Activated effector memory CD4-positive, alpha-beta T cell treated with Interleukin-2 at 50 U/mL for 16 hours (primary cell): Measurements from ENCODE around the gene TPSG1.
"Not testable (repeated sequence)": the region's sequence is repeated elsewhere in the genome, so short reads cannot be mapped to it uniquely, and the experiment has no call there.

Experiments
- DNase-seq: peaks from one replicate; pipeline ENCODE4 v3.0.0-alpha.2; 2020

TPSG1 gene

DNA sequence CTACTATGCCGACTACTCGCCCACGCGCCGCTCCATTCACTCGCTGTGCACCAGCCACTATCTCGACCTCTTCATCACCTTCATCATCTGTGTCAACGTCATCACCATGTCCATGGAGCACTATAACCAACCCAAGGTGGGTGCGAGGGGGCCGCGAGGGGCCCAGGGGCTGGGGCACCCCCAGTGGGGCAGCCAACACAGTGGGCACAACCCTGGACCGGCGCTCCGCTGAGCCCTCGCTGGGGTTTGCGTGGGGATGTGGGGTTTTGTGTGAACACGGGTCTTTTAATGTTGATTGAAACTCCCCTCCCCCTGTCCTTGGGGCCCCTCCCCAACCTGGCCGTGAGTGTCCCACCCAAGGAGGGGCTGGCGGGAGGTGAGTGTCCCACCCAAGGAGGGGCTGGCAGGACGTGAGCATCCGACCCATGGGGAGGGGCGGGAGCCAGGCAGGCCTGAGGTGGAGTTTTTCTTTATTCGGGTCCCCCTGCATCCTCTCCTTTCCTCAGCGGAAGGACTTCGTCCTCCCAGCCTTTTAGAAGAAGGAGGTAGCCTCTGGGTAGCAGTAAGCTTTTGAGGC lies 11.2 kb downstream of the TPSG1 start:
- no peak for DNase-seq

DNA sequence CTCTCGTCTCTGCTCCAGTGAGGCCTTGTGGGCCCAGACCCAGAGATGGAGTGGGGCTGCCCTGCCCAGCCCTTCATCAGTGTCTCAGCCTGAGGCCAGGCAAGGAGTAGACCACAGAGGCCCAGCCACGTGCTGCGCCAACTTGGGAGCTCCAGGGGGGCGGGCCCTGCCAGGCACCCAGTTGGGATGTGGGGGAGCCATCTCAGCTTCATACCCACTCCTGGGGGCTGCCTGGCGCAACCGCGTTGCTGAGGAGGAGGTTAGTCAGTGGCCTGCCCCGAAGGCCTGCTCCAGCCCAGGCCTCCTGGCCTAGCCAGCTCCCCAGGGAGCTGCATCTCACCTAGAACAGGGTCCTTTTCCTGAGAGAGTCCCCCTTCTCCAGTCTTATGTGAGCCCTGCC lies 11.8 kb downstream of the TPSG1 start:
- no peak for DNase-seq

DNA sequence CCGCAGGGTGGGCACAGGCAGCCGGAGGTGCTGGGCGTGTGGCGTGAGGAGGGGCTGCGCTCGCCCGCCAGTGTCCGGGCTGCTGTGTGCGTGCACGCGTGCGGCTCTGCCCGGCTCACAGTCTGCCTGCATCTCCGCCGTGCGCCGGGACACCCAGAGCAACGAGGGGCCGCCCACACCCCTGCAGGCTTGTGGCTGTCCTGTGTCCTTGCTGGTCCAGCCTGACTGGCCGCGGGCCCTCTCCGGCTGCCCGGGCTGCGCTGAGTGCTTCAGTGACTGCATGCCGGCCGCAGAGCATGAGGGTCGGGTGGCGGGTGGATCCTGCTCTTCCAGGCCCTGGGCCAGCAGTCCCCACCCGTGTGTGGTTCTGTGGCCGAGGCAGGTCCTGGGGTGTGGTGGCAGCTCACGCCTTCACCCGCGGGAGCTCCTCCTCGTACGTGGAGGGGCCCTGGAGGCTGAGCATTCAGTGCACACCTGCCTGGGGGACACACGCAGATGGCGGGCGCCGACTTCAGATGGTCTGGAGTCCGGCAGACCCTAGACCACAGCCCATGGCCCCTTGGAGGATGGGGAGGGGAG lies 12.4 kb downstream of the TPSG1 start:
- DNase-seq, result no peak

DNA sequence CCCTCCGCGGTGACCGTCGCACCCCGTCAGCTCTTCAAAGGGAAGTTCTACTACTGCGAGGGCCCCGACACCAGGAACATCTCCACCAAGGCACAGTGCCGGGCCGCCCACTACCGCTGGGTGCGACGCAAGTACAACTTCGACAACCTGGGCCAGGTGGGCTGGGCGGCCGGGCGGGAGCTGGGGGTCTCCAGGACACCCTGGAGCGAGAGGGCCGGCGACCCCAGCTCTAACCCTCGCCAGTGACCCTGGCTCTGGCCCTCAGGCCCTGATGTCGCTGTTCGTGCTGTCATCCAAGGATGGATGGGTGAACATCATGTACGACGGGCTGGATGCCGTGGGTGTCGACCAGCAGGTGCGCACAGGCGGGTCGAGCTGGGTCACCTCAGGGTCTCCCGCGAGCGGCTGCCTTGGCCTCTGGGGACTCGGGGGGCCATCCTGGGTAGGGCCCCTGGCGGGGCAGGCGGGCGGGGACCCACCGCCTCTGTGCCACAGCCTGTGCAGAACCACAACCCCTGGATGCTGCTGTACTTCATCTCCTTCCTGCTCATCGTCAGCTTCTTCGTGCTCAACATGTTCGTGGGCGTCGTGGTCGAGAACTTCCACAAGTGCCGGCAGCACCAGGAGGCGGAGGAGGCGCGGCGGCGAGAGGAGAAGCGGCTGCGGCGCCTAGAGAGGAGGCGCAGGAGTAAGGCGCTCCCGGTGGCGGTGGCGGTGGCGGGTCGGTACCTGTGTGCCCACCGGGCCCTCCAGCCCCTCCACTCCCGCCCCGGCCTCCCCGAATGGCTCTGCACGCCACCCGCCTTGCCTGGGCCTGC lies 13.4 kb downstream of the TPSG1 start:
- DNase-seq, result no peak

DNA sequence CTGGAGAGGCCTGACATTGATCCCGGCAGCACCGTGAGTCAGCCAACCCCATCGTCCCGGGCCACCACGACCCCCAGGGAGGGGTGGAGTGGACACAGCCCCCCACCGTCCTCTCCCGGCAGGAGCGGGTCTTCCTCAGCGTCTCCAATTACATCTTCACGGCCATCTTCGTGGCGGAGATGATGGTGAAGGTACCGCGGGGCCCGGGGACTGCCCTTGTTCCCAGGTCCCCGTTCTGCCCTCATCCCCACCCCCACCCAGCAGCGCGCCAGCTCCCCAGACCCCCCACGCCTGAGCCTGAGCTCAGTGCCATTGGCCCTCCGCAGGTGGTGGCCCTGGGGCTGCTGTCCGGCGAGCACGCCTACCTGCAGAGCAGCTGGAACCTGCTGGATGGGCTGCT lies 14.6 kb downstream of the TPSG1 start:
- DNase-seq, result no peak

DNA sequence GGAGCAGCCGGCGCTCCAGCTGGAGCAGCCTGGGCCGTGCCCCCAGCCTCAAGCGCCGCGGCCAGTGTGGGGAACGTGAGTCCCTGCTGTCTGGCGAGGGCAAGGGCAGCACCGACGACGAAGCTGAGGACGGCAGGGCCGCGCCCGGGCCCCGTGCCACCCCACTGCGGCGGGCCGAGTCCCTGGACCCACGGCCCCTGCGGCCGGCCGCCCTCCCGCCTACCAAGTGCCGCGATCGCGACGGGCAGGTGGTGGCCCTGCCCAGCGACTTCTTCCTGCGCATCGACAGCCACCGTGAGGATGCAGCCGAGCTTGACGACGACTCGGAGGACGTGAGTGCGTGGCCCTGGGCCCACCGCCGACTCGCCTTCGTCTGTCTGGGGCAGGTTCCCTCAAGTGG lies 16.0 kb downstream of the TPSG1 start:
- no peak for DNase-seq

DNA sequence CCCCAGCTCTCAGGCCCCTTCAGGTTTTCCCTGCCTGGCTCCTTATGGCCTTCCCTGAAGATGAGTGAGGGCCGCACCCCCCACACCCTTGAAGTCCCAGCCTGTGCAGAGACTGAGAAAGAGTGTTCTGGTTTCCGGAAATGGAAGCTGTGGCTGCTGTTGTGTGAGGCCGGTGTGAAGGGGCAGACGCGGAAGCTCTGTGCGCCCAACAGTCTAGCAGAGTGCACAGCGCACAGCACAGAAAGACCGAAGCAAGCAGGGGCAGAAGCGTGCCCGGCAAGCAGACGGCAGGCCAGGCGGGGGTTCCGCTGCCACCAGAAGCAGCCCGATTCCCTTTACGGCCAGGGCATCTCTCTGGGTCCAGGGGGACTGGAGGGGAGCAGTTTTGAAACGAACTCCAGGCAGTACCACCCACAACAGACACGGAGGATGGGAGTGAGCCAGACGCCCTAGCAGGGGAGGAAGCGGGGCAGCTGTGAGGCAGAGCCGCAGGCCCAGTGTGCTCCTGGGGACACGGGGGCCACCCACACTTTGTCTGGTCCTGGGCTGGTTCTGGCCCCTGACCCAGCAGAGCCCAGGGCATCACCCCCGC lies 16.7 kb downstream of the TPSG1 start:
- DNase-seq, result peak; percentile 5

DNA sequence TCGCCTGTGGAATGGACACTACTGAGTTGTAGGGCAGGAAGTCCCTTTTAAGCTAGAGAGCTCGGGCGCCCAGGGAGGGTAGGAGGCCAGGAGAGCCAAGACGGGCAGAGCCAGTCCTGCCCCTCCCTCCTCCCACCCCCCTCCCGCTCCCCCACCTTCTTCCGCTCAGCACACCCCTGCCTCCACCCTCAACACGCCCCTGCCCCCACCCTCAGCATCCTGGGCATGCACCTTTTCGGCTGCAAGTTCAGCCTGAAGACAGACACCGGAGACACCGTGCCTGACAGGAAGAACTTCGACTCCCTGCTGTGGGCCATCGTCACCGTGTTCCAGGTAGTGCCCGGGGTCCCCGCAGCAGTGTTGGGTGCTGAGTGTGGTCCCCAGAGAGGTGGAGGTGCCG lies 18.3 kb downstream of the TPSG1 start:
- DNase-seq, result peak; percentile 15

DNA sequence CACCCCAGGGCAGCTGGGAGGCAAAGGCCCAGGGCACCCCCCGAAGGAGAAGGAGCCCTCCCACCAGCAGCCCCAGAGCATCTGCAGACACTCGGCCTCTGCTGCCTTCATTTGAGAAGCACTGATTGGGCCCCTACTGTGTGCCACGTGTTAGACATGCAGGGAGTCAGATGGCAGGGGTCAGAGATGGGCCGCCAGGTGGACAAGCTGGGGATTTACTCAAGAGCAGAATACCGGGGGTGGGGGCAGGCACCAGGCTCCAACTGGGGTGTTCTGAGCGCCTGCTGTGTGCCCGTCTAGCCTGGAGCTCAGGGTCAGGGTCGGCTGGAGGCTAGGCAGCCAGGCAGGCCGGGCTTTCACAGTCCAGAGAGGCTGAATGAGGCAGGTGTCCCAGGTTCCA lies 18.7 kb downstream of the TPSG1 start:
- no peak for DNase-seq

DNA sequence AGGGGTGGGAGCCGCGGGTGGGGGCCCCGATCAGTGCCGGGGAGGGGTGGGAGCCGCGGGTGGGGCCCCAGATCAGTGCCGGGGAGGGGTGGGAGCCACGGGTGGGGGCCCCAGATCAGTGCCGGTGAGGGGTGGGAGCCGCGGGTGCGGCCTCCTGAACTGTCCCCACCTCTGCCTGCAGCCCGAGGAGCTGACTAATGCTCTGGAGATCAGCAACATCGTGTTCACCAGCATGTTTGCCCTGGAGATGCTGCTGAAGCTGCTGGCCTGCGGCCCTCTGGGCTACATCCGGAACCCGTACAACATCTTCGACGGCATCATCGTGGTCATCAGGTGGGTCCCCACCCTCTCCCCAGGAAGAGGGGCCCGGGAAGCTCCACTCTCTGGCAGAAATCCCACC lies 20.1 kb downstream of the TPSG1 start:
- no peak for DNase-seq

DNA sequence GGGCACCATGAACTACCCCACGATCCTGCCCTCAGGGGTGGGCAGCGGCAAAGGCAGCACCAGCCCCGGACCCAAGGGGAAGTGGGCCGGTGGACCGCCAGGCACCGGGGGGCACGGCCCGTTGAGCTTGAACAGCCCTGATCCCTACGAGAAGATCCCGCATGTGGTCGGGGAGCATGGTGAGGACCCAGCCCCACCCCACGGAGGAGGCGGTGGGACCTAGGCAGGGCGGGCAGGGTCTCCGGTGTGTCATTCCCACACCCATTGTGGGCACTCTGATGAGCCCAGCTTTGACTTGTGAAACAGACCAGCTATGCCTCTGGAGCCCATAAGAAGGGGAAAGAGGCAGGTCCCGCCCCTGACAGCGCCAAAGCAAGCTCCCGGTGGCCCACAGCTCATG lies 22.8 kb downstream of the TPSG1 start:
- no peak for DNase-seq

DNA sequence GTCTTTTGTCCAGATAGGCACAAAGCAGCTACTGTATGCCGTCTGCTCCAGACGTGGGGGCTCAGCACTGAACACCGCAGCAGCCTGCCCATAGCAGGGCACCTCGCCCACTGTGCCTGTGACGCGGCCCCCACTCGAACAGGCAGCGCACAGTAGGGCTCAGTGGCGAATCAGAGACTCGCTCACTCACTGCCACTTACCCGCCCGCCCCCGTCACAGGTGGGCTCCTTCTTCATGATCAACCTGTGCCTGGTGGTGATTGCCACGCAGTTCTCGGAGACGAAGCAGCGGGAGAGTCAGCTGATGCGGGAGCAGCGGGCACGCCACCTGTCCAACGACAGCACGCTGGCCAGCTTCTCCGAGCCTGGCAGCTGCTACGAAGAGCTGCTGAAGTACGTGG lies 23.6 kb downstream of the TPSG1 start:
- no peak for DNase-seq

DNA sequence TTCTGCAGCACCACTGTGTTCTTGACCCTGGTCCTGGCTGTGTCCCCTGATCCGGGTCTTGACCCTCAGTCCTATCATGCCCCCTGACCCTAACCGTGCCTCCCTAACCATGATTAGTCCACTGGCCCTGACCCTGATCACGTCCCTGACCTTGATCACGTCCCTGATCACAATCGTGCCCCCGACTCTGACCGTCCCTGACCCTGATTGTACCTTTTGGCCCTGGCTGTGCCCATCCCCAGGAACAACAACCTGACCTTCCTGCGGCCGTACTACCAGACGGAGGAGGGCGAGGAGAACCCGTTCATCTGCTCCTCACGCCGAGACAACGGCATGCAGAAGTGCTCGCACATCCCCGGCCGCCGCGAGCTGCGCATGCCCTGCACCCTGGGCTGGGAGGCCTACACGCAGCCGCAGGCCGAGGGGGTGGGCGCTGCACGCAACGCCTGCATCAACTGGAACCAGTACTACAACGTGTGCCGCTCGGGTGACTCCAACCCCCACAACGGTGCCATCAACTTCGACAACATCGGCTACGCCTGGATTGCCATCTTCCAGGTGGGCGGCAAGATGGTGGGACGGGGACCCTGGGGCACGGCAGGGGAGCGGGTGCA lies 24.9 kb downstream of the TPSG1 start:
- no peak for DNase-seq

DNA sequence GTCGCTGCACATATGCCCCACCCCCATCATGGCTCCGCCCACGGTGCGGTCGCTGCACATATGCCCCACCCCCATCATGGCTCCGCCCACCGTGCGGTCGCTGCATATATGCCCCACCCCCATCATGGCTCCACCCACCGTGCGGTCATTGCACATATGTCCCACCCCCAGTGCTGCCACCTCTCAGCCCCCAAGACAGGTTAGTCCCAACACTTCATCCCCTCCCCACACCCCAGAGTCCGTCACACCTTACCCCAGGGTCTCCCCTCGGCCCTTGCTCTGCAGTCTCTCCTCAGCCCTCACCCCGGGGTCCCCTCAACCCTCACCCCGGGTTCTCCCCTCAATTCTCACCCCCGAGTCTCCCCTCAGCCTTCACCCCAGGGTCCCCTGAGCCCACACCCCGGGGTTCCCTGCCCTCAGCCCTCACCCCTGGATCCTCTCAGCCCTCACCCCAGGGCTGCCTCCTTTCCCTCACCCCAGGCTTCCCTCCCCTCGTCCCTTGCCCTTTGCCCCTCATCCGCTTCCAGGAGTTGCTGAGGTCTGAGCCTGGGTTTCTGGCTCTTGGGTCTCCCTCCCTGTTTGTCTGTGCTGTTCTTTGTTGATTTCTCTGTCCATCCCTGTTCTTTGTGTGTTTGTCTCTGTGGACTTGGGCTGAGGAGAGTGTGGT lies 25.6 kb downstream of the TPSG1 start:
- no peak for DNase-seq

DNA sequence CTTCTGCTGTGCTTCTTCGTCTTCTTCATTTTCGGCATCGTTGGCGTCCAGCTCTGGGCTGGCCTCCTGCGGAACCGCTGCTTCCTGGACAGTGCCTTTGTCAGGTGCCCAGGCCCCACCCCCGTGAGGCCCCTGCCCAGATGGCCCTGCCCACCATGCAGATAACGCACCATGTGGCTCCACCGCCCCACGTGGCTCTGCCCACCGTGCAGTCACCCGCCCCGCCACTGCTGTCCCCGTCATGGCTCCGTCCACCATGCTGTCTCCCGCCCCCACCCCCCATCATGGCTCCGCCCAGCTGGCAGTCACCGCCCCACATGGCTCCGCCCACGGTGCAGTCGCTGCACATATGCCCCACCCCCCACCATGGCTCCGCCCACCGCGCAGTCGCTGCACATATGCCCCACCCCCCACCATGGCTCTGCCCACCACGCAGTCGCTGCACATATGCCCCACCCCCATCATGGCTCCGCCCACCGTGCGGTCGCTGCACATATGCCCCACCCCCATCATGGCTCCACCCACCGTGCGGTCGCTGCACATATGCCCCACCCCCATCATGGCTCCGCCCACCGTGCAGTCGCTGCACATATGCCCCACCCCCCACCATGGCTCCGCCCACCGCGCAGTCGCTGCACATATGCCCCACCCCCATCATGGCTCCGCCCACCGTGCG lies 26.3 kb downstream of the TPSG1 start:
- not testable (repeated sequence) for DNase-seq

DNA sequence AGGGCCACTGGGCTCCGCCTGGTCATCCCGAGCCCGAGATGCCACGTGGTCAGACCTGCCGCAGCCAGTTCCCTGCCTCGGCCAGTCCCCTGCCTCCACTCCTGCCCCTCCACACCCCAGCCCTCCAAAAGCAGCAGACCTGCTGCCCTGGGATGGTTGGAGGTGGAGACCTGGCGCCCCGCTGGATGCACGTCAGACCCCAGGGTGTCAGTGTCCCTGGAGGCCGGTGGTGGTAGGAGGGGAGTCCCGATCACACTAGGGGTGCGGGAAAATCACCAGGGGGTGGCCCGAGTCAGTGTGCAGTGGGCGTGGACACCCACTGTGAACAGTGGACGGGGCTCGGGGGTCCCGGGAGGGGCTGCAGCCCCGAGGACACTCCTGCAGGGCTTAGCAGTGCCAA lies 26.9 kb downstream of the TPSG1 start:
- DNase-seq, result no peak

DNA sequence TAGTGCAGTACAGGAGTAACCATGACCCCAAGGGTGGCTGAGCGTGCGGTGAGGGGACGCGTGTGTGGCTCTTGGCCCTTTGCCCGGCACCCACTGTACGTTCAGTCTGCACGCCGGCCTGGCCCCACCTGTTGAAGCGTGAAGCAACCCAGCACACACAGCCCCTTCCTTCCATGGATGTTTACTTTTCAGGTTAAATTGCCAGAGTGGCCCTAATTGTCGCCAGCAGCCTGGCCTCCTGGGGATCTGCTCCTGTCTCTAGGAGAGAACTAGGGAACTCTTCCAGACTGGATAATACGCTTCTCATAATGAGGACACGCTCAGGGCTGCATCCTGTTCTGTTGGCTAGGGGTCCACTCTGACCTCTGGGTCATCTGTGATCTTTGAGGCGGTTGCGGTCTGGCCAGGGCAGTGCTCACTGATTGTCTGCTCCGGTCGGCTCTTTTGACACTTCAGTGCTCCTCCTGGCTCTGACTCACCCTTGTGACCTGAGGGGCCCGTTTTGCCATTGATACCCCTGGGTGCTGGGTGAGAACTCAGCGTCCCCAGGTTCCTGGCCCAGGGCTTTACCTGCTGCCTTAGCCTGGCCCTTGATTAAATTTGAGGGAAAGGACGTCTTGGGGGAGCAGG lies 27.7 kb downstream of the TPSG1 start:
- no peak for DNase-seq

DNA sequence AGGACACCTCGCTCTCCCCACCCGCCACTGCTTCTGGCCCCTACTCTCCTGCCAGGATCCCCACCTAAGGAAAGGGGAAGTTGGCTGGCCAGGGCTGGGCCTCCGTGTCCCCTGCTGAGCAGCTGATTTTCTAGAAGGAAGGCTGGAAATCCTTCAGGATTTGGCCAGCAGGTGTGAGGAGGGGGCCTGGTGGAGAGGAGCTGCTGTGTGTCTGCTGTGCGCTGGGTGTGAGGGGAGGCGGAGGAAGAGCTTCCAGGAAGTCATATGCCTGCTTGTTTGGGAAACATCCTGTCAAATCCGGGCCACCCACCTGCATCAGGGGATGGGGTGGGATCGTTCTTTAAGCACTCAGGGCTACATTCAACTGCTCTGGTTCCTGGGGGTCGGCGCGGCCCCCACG lies 28.6 kb downstream of the TPSG1 start:
- no peak for DNase-seq

DNA sequence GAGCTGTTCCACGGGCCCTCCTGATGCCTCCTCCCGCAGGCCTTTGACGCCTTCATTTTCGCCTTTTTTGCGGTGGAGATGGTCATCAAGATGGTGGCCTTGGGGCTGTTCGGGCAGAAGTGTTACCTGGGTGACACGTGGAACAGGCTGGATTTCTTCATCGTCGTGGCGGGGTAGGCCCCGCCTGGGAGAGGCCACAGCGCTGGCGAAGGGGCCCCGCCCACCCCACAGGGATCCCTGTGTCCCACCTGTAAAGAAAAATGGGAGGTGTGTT lies 29.7 kb downstream of the TPSG1 start:
- DNase-seq, result no peak

DNA sequence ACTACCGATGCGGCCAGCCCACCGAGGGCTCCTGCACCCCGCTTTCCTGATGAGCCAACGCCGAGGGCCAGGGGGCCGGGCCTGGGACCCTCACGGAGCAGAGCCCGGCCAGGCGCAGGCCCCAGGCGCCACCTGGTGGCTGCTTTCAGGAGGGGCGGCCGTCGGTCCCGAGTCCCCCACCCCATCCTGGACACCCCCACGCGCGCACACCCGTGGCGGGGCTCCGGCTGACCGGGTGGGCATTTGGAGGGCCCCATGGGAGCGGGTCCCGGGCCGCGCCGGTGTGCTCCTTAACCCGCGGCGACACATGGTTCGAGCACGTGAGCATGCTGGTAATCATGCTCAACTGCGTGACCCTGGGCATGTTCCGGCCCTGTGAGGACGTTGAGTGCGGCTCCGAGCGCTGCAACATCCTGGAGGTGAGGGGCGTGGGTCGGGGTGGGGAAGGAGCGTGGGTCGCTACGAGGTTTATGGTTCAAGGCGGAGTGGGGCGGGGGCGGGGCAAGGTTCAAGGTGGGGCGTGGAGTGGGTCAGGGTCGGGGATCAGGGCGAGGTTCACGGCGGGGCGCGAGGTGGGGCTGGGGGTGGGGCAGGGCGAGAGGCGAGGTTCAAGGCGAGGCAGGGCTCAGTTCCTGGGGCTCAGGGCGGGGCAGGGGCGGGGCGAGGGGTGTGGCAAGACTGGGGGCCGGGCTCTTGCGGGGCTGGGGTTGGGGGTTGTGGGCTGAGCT lies 30.2 kb downstream of the TPSG1 start:
- DNase-seq, result no peak

DNA sequence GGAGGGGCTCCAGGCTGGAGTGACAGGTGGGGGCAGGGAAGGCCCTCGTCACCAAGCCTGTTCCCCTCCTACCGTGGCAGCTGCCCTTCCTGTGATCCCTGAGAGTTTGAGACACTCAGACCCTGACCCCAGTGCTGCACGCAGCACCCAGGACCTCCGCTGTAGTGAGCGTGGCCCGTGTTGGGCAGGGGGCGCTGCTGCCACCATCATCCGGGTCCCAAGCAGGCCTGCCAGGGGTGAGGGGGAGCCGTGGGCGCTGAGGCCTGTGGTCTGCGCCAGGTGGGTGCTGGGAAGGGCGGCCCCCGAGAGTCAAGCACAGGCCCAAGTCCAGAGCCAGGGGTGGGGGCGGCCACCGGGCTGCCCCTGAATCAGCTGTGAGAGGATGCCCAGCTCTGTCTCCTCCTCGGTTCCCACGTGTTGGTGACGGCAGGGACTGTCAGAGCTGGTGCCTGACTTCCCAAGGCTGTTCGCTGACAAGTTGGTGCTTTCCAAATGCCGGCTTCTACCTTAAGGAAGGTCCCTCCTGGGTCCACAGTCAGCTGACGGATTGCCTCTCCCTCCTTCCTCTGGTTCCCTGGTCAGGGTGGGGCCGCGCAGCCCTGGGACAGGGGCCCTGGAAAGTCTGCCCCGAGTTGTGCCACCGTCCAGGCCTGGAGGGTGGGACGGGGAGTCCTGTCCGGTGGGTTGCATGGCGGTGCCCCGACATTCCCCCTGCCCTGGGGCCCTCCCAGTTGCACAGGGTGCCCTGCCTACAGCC lies 31.1 kb downstream of the TPSG1 start:
- DNase-seq, result no peak
